HCT116 (cell line): ENCODE data around the gene SF1.

Source experiments
- ELF1 ChIP-seq: IDR thresholded peaks from 2 replicates; pipeline ENCODE4 v1.6.1; 2012; ENCODE audit warnings: low read depth, borderline replicate concordance
- EZH2 ChIP-seq: fragments of 200-600 bp; sonication (generic); IDR thresholded peaks from 2 replicates; pipeline ENCODE4 v1.6.1; 2017; ENCODE audit warnings: antibody characterized with exemption, mixed run types
- FOSL1 ChIP-seq: IDR thresholded peaks from 2 replicates; pipeline ENCODE4 v1.6.1; 2012; ENCODE audit warnings: low read depth
- POLR2A ChIP-seq: IDR thresholded peaks from 2 replicates; pipeline ENCODE4 v1.7.0; 2011; ENCODE audit warnings: borderline replicate concordance; ENCODE audit not compliant: insufficient read depth, insufficient read length; ENCODE audit errors: extremely low read depth
- POLR2AphosphoS5 ChIP-seq: IDR thresholded peaks from 2 replicates; pipeline ENCODE4 v1.6.1; 2011; ENCODE audit warnings: mild to moderate bottlenecking, low read depth, low read length, moderate library complexity
- RAD21 ChIP-seq: IDR thresholded peaks from 2 replicates; pipeline ENCODE4 v1.6.1; 2012; ENCODE audit warnings: low read depth, mild to moderate bottlenecking
- SIN3A ChIP-seq: IDR thresholded peaks from 2 replicates; pipeline ENCODE4 v1.6.1; 2012; ENCODE audit warnings: low read depth
- TCF7L2 ChIP-seq: IDR thresholded peaks from 2 replicates; pipeline ENCODE4 v1.7.0; 2011; ENCODE audit warnings: borderline replicate concordance, inconsistent platforms; ENCODE audit not compliant: insufficient read depth, insufficient read length; ENCODE audit errors: extremely low read depth
- ZBTB33 ChIP-seq: IDR thresholded peaks from 2 replicates; pipeline ENCODE4 v1.6.1; 2011; ENCODE audit warnings: mild to moderate bottlenecking, low read length, moderate library complexity; ENCODE audit not compliant: insufficient replicate concordance; ENCODE audit errors: extremely low read depth
- ZNF274 ChIP-seq: fragments of 200-500 bp; sonication (Bioruptor generic); IDR thresholded peaks from 2 replicates; pipeline ENCODE4 v1.6.1; 2014; ENCODE audit warnings: mild to moderate bottlenecking, low read depth, low read length, inconsistent platforms
- TF ChIP-seq, protein P1 (sequence below), 3 experiments: fragments of 200-600 bp in 1 of 3; sonication (generic) in 1 of 3; IDR thresholded peaks in 2 of 3; conservative IDR thresholded peaks in 1 of 3; 2 replicates each; pipeline ENCODE4 v1.5.1; 2012 to 2017; ENCODE audit warnings: low read depth in 2 of 3, low read length in 2 of 3, antibody characterized with exemption in 1 of 3, borderline replicate concordance in 1 of 3, control low read depth in 1 of 3, mild to moderate bottlenecking in 1 of 3, mixed read lengths in 1 of 3, mixed run types in 1 of 3, moderate library complexity in 1 of 3; ENCODE audit not compliant: insufficient read depth in 1 of 3

- TF ChIP-seq EZH2: no peak
- TF ChIP-seq, protein P1, sequence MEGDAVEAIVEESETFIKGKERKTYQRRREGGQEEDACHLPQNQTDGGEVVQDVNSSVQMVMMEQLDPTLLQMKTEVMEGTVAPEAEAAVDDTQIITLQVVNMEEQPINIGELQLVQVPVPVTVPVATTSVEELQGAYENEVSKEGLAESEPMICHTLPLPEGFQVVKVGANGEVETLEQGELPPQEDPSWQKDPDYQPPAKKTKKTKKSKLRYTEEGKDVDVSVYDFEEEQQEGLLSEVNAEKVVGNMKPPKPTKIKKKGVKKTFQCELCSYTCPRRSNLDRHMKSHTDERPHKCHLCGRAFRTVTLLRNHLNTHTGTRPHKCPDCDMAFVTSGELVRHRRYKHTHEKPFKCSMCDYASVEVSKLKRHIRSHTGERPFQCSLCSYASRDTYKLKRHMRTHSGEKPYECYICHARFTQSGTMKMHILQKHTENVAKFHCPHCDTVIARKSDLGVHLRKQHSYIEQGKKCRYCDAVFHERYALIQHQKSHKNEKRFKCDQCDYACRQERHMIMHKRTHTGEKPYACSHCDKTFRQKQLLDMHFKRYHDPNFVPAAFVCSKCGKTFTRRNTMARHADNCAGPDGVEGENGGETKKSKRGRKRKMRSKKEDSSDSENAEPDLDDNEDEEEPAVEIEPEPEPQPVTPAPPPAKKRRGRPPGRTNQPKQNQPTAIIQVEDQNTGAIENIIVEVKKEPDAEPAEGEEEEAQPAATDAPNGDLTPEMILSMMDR (IDR thresholded peaks at IDR 0.05 in 2 of 3, conservative IDR thresholded peaks at IDR 0.05 in 1 of 3; ENCODE audit: borderline replicate concordance in 1 of 3, insufficient read depth in 1 of 3, low read depth in 2 of 3, low read length in 2 of 3): no peak
- TF ChIP-seq POLR2AphosphoS5: no peak
- no peak for TF ChIP-seq POLR2A
- TF ChIP-seq ELF1: no peak
- TF ChIP-seq ZBTB33: no peak
- TF ChIP-seq FOSL1: no peak
- no peak for TF ChIP-seq TCF7L2
- no peak for TF ChIP-seq SIN3A
- TF ChIP-seq ZNF274: no peak
- no peak for TF ChIP-seq RAD21
Observed at GRCh38 chr11:64809781-64810241, 31.5 kb upstream of the SF1 start.
